ENCODE measurements around the gene GLT8D2.

The GLT8D2 gene

GRCh38 chr12:104049903-104050356 lies at the start of gene GLT8D2:
Gene GLT8D2 (minus strand): TSS chr12:104050187. CDS start chr12:104019648, 30,539 bp downstream.
- no peak for DNase-seq

- DNase-seq = no peak
These were observed 48.0 kb upstream of the GLT8D2 start for GRCh38 chr12:104097954-104098353.

- no peak for DNase-seq
These were observed 45.3 kb upstream of the GLT8D2 start for GRCh38 chr12:104095289-104095688.

- no peak for DNase-seq
These were observed 44.3 kb upstream of the GLT8D2 start for GRCh38 chr12:104094284-104094683.

GRCh38 chr12:104091136-104091535 lies 41.1 kb upstream of the GLT8D2 start:
- no peak for DNase-seq

GRCh38 chr12:104090685-104091084 lies 40.7 kb upstream of the GLT8D2 start:
- no peak for DNase-seq

GRCh38 chr12:104083769-104084475 lies 33.9 kb upstream of the GLT8D2 start:
- DNase-seq = no peak

GRCh38 chr12:104080764-104081163 lies 30.8 kb upstream of the GLT8D2 start:
- DNase-seq = no peak

GRCh38 chr12:104079024-104079423 lies 29.0 kb upstream of the GLT8D2 start:
- no peak for DNase-seq

GRCh38 chr12:104073699-104074098 lies 23.7 kb upstream of the GLT8D2 start:
- DNase-seq = no peak

- DNase-seq = no peak
These were observed 22.1 kb upstream of the GLT8D2 start for GRCh38 chr12:104072099-104072498.

GRCh38 chr12:104064842-104065427 lies 14.9 kb upstream of the GLT8D2 start:
- no peak for DNase-seq

- DNase-seq = peak; percentile 56
These were observed 14.2 kb upstream of the GLT8D2 start, which contains the start of gene HCFC2 for GRCh38 chr12:104064031-104064841. Gene HCFC2 (plus strand): TSS chr12:104064531. CDS start chr12:104064561, 30 bp downstream.

- DNase-seq = no peak
These were observed 13.7 kb upstream of the GLT8D2 start for GRCh38 chr12:104063712-104064030.

- no peak for DNase-seq
These were observed 10.8 kb upstream of the GLT8D2 start for GRCh38 chr12:104060791-104061190.

GRCh38 chr12:104059963-104060362 lies 10.0 kb upstream of the GLT8D2 start:
- no peak for DNase-seq

- no peak for DNase-seq
These were observed 8.8 kb upstream of the GLT8D2 start for GRCh38 chr12:104058802-104059201.

GRCh38 chr12:104057771-104058197 lies 7.8 kb upstream of the GLT8D2 start:
- peak; percentile 36 for DNase-seq

GRCh38 chr12:104056419-104056972 lies 6.5 kb upstream of the GLT8D2 start:
- DNase-seq = no peak

- peak; percentile 76 for DNase-seq
These were observed 5.8 kb upstream of the GLT8D2 start for GRCh38 chr12:104055686-104056388.

- no peak for DNase-seq
These were observed 4.8 kb upstream of the GLT8D2 start for GRCh38 chr12:104054681-104055346.

- DNase-seq = no peak
These were observed 449 bp upstream of the GLT8D2 start for GRCh38 chr12:104050436-104050835.
